HG03432 (cell line): ENCODE measurements around the gene B9D1.

Experiments
- ATAC-seq: cut with Tn5 transposase; IDR thresholded peaks from one replicate; pipeline ENCODE4 v1.9.1; 2021; ENCODE audit warnings: mild to moderate bottlenecking, moderate library complexity; ENCODE audit not compliant: unreplicated experiment

B9D1 gene

GRCh38 chr17:19307521-19307920 is 55.0 kb downstream of the B9D1 start:
- ATAC-seq: no peak

GRCh38 chr17:19306160-19307111 is 56.1 kb downstream of the B9D1 start:
- ATAC-seq: peak; percentile 87

DNA sequence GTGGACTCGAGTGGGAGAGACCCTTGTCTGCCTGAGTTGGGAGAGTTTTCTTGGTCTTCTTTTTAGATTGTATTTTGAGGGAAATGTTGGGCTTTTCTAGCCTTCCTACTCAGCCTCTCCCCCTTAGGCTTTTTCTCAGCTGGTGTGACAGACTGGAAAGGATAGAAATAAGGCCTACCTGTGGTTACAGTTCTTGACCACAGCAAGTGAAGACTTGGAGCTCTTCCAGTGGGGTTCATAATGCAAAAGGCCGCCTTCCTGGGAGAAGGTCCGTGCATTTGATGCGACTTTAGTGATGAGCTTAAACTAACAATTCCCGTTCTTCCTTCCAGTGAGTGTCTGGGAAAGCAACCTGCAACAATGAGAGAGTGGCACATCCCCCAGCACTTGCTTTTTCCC is 56.8 kb downstream of the B9D1 start:
- ATAC-seq: no peak

DNA sequence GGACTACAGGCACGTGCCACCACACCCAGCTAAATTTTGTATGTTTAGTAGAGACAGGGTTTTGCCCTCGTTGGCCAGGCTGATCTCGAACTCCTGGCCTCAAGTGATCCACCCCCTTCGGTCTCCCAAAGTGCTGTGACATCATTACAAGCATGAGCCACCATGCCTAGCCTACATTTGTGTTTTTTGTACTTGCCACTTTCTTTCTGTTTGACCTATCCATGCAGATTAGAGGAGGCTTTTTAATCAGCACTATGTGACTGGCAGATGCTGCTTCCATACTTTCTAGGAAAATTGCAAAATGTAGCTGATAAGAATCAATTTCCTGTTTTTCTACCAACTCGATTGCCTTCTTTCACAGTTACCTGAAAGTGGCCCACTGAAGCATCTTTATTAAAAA is 57.3 kb downstream of the B9D1 start:
- no peak for ATAC-seq

DNA sequence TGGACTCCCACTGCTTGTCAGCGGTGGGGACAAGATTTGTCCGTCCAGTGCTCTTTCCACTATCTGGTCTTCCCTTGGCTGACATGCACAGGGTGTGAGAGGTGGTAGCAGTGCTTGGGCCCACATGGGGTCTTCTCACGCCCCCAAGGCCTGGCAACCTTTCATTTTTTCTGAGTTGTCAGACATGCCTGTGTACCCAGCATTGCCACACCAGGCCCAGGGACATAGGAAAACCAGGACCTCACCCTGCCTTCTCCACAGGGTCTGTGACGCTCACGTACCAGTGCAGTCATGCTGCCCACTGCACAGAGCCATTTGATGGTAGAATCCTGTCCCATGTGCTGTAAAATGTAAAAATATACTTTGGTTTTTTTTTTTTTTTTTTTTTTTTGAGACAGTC is 57.8 kb downstream of the B9D1 start:
- ATAC-seq: no peak

DNA sequence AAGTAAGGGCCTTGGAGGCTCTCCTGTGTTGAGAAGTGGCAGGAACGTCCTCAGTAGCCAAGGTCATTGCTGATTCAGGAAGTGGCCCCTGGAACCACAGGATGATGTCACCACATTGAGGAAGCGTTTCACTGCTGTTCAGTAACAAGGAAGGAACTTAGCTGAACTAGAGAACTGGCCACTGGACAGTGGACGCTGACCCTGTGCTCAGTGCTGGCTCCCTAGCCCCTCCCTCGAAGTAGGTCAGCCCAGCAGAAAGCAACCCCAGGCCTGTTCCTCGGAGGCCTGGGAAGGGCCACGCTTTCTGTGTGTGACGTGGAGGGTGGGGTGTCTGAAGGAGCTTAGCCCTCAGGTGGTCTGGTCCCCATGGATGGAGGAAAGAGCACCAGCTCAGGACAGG is 58.3 kb downstream of the B9D1 start:
- ATAC-seq: no peak

- no peak for ATAC-seq
Measured at GRCh38 chr17:19303367-19303776, 59.2 kb downstream of the B9D1 start.

GRCh38 chr17:19302791-19303331 is 59.7 kb downstream of the B9D1 start:
- ATAC-seq: no peak

DNA sequence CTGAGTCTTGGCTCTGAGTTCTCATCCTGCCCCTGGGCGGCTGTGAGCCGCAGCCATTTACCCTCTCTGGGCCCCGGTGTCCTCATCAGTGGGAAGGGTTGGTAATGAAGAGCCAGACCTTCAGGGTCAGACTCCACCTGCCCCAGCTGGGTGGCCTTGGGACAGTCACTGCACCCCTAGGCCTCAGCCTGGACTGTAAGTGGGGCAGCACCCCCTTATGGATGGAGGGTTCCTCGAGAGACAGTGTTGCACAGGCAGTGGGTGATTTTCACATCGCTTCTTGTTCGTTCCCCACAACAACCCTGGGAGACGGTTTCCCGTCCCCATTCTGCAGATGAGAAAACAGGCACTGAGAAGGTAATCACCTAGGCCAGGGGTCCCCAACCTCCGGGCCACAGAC is 60.5 kb downstream of the B9D1 start:
- no peak for ATAC-seq

GRCh38 chr17:19301274-19301951 is 61.1 kb downstream of the B9D1 start:
- no peak for ATAC-seq

DNA sequence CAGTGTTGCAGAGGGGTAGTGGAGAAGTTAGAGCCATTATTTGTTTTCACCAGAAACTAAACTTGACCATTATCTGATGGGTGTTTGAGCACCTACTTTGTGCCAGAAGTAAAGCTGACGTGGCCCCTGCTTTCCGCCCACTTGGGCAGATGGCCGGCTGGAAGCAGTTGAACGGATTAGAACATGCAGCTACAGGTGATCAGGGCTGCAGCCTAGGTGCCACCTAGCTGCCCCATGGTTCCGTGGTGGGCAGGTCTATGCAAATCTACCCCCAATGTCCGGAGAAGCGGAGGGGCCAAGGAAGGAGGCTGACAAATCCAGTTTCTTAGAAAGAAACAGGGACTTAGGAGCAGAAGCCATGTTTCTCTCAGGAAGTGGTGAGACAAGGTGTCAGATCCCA is 62.7 kb downstream of the B9D1 start:
- ATAC-seq: no peak

- no peak for ATAC-seq
Measured at GRCh38 chr17:19299214-19299747, 63.2 kb downstream of the B9D1 start.

DNA sequence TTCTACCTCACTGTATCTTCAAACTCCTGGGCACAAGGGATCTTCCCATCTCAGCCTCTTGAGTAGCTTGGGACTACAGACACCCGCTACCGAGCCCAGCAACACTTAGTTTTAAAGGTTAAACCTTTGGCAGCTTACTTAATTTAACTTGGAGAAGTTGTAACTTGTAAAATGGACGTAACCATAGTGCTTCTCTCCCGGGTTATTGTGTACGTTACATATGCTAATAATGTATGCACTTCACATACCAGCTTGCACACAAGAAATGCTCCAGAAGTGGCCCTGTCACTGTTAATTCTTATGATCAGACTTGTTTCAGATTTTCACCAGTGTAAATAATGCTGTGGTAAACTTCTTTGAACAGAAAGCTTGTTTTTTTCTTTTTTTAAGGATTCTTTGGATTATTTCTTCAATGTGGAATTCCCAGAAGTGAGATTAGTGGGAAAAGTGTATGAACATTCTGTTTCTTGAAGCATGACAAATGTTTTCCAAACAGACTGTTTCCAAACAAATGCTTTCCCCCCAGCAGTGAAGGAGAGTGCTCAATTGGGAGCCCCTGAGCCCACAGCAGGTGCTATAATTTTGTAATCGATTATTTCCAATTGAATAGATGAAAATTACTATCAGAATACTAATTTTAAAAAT is 63.8 kb downstream of the B9D1 start:
- ATAC-seq: no peak

DNA sequence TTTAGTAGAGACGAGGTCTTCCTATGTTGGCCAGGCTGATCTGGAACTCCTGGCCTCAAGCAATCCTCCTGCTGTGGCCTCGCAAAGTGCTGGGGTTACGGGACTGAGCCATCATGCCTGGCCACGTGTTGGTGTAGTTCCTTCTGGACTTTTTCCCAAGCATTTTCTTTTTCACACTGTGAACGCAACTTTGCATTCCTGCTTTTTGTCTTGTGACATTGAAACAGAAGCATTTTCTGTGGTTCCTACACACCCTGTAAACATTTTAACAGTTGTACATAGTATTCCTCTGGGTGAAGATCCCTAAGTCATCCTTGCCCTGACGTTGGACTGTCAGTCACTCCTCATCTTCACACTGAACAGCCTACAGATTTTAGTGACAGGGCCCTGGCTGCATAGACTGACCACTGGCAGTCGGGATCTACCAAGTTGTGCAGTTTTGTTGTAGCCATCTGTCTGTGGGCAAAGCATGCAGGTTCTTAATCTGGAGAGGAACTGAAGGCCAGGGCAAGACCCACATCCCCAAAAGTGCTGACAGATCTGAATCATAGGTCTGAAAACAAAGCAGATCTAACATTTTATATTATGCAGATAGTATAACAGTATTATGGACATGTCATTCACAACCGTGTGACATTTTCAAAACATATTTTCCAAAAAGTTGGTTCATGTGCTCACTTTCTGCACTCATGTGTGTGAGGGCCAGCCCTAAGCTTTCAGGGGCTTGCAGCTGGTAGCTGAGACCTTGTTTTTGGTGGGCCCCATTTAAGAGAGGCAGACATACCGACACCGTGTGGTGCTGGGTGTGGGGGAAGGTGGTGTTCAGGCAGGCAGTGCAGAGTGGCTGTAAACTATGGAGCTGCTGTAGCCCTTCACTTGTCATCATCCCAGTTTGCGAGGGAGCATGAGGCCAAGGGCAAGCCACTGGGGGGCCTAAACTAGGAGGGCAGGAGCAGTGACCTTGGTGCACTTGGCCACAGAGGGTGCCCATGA is 65.4 kb downstream of the B9D1 start:
- no peak for ATAC-seq

DNA sequence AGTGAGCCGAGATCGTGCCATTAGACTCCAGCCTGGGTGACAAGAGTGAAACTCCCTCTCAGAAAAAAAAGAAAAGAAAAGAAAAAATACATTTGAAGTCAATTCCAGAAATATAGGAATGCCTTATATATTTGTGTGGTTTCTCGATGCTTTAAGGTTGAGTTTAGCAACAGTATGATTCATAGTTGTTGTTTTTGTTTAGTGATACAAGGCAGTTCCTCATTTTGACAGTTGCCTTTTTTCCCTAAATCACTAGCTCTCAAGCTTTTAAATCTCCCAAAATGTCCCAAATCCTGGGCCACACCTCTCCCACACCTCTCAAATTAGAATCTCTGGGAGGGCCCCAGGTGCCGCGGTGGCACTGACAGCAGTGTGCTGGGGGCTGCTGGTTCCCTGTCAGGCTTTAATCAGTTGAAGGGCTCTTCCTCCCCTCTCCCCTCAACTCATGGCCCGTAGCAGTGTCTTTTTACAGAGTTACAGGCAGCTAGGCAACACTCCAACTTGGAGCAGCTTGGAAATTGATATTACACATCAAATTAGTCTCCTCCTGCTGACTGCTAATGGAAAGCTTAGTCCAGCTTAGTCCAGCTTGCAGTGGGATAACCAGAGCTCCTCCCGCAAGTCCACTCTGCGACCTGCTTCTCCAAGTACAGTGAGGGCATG is 66.9 kb downstream of the B9D1 start:
- ATAC-seq: no peak

GRCh38 chr17:19294443-19294842 is 68.1 kb downstream of the B9D1 start:
- ATAC-seq: no peak
